Hematopoietic multipotent progenitor cell treated with erythropoietin and hydrocortisone succinate and interleukin-3 and kit ligand, for 15 days (in vitro differentiated cells): Measurements from ENCODE around the gene FOXP3.

Experiments
- DNase-seq: peaks from one replicate; pipeline ENCODE4 v3.0.0-alpha.2; 2015; ENCODE audit warnings: low spot score

FOXP3 gene

GRCh38 chrX:49214416-49214815 is 50.1 kb downstream of the FOXP3 start:
- DNase-seq: no peak

- DNase-seq: no peak
These were observed 51.6 kb downstream of the FOXP3 start for GRCh38 chrX:49212861-49213260.

GRCh38 chrX:49212209-49212608 is 52.3 kb downstream of the FOXP3 start:
- DNase-seq: no peak

- no peak for DNase-seq
These were observed 53.4 kb downstream of the FOXP3 start for GRCh38 chrX:49211074-49211473.

GRCh38 chrX:49210406-49210805 is 54.1 kb downstream of the FOXP3 start:
- DNase-seq: no peak

- DNase-seq: no peak
These were observed 54.9 kb downstream of the FOXP3 start for GRCh38 chrX:49209434-49210251.

GRCh38 chrX:49208399-49208798 is 56.1 kb downstream of the FOXP3 start:
- DNase-seq: no peak

- DNase-seq: no peak
These were observed 58.0 kb downstream of the FOXP3 start for GRCh38 chrX:49206543-49206942.

GRCh38 chrX:49205443-49205842 is 59.1 kb downstream of the FOXP3 start:
- no peak for DNase-seq

GRCh38 chrX:49204709-49205108 is 59.8 kb downstream of the FOXP3 start:
- DNase-seq: no peak

- DNase-seq: no peak
These were observed 60.5 kb downstream of the FOXP3 start for GRCh38 chrX:49204017-49204416.

GRCh38 chrX:49203536-49203935 is 61.0 kb downstream of the FOXP3 start:
- DNase-seq: no peak

GRCh38 chrX:49202022-49202421 is 62.5 kb downstream of the FOXP3 start:
- no peak for DNase-seq
